ENCODE results near the gene SOSTDC1. TPM values are rescaled to one million over a fixed set of nuclear protein-coding genes. Genes with fewer than 3 reads are reported as not detected.

The SOSTDC1 gene
- total RNA-seq, 1 experiment from 2014 or later = 0.20 TPM

DNA sequence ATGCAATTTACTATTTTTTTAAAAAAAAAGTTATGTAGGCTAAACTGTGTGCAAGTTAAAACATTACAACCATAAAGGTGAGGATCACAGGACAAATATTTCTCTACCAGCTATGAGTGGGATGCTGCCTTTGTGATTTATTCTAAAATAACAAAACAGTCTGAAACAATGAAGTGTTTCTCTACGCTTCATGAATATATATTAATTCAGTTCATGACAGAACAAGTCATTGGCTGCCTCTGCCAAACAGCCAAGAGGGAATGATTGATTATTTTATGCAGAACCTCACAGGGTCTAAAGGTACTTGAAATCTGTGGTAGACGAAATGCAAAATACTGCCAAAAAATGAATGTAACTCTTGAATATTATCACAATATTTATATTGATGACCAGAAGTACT is 29.0 kb upstream of the SOSTDC1 start:
- ChIA-PET POLR2A (no interaction called here), RAD21 (ENCODE audit: low non-redundant PET in 1 of 2, low total read pairs in 2 of 2, uncharacterized antibody in 2 of 2, unreplicated experiment in 2 of 2) (no interaction called here), CTCF (no interaction called here)
- no TSS peak for BruUV-seq (replicated peaks)
- H3K27me3 ChIP-seq (ENCODE audit: insufficient read depth, low read length) = no peaks in the 10 kb centered on the region
- TF ChIP-seq SIN3A (IDR thresholded peaks at IDR 0.05; ENCODE audit: low read depth) = no peak
- TF ChIP-seq JUND (IDR thresholded peaks at IDR 0.05) = no peak
- TF ChIP-seq TCF7L2 (IDR thresholded peaks at IDR 0.05; ENCODE audit: borderline replicate concordance, extremely low read depth, insufficient read depth, insufficient read length) = no peak
- TF ChIP-seq CEBPB (IDR thresholded peaks at IDR 0.05; ENCODE audit: low read depth) = no peak
- TF ChIP-seq POLR2A (IDR thresholded peaks at IDR 0.05; ENCODE audit: borderline replicate concordance, extremely low read depth, insufficient read depth, insufficient read length) = no peak
- no peak for TF ChIP-seq SRF (IDR thresholded peaks at IDR 0.05; ENCODE audit: low read depth)
- TF ChIP-seq, protein P1, sequence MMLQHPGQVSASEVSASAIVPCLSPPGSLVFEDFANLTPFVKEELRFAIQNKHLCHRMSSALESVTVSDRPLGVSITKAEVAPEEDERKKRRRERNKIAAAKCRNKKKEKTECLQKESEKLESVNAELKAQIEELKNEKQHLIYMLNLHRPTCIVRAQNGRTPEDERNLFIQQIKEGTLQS (IDR thresholded peaks at IDR 0.05) = no peak
- TF ChIP-seq ZFX (IDR thresholded peaks at IDR 0.05) = no peak
- no peak for TF ChIP-seq EGR1 (IDR thresholded peaks at IDR 0.05; ENCODE audit: low read depth)
- TF ChIP-seq EZH2 (IDR thresholded peaks at IDR 0.05) = no peak
- no peak for TF ChIP-seq CBX3 (IDR thresholded peaks at IDR 0.05; ENCODE audit: low read depth)
- no peak overlapping the region for H3K9ac ChIP-seq (ENCODE audit: low read length)
- no peak overlapping the region for H3K4me2 ChIP-seq (ENCODE audit: low read length)
- H3K9me2 ChIP-seq (ENCODE audit: insufficient read depth) = no peaks in the 10 kb centered on the region
- ATAC-seq (no peak), DNase-seq (ENCODE audit: low read depth, low spot score) (no peak)
- H3K36me3 ChIP-seq (ENCODE audit: control insufficient read depth in 1 of 2, insufficient read depth in 2 of 2, low read length in 2 of 2) = no peaks in the 10 kb centered on the region
- no peaks in the 10 kb centered on the region for H4K20me1 ChIP-seq (ENCODE audit: insufficient read depth)
- no peak overlapping the region for H3K4me3 ChIP-seq (replicated peaks in 1 of 2; ENCODE audit: low read depth in 1 of 2, low read length in 2 of 2)
- peaks cover 0 to 6% of the 10 kb centered on the region in 2 experiments; a peak in 1 of 4 replicates for H3K4me1 ChIP-seq (ENCODE audit: control insufficient read depth in 1 of 2, insufficient read depth in 2 of 2, low read length in 2 of 2)
- no peak overlapping the region for H3K27ac ChIP-seq (ENCODE audit: low read depth, low read length)
- no peaks in the 10 kb centered on the region for H3K9me3 ChIP-seq (ENCODE audit: control insufficient read depth in 1 of 2, insufficient read depth in 1 of 2, low read depth in 1 of 2, low read length in 2 of 2)
- intact Hi-C loops (cut with micrococcal nuclease) = no loop called here
- no peaks in the 10 kb centered on the region for H3K79me2 ChIP-seq (ENCODE audit: insufficient read depth, low read length)
- no peak overlapping the region for H2AFZ ChIP-seq (ENCODE audit: low read depth, low read length, poor library complexity, severe bottlenecking)

DNA sequence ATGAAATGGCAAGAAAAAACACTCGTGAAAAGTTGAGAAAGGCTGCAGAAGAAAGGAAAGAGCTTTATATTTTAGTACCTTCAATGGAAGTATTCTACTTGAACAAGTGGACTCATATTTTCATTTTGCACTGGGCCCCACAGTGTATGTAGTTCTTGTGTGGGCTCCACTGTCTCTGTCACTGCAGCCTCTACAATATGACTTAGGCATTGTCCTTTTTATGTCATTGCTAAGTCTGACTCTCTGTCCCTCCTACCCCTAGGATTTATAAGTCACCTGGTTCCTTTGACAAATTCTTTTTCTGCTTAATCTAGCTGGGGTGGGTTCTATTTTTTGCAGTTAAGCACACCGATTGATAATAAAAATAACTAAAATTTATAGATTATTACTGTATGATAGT is 27.7 kb upstream of the SOSTDC1 start:
- no peaks in the 10 kb centered on the region for H3K79me2 ChIP-seq (ENCODE audit: insufficient read depth, low read length)
- no TSS peak for BruUV-seq (replicated peaks)

More for the DNA sequence above, 27.7 kb upstream of the SOSTDC1 start:
- DNase-seq (ENCODE audit: low read depth, low spot score) (no peak), ATAC-seq (no peak)
- CTCF ChIA-PET = interaction anchor here (1.0 kb wide), 1 partner anchor 65 kb away, joined by 3 read pairs; no protein-coding TSS in a partner anchor
- Histone ChIP-seq H3K36me3 (ENCODE audit: control insufficient read depth in 1 of 2, insufficient read depth in 2 of 2, low read length in 2 of 2) (no peaks in the 10 kb centered on the region), H4K20me1 (ENCODE audit: insufficient read depth) (no peaks in the 10 kb centered on the region), H3K9me3 (ENCODE audit: control insufficient read depth in 1 of 2, insufficient read depth in 1 of 2, low read depth in 1 of 2, low read length in 2 of 2) (no peaks in the 10 kb centered on the region), H3K9ac (ENCODE audit: low read length) (no peak overlapping the region), H3K4me2 (ENCODE audit: low read length) (no peak overlapping the region), H3K4me1 (ENCODE audit: control insufficient read depth in 1 of 2, insufficient read depth in 2 of 2, low read length in 2 of 2) (peaks cover 0 to 6% of the 10 kb centered on the region in 2 experiments; a peak in 1 of 4 replicates), H3K9me2 (ENCODE audit: insufficient read depth) (no peaks in the 10 kb centered on the region), H3K27me3 (ENCODE audit: insufficient read depth, low read length) (no peaks in the 10 kb centered on the region), H3K4me3 (replicated peaks in 1 of 2; ENCODE audit: low read depth in 1 of 2, low read length in 2 of 2) (no peak overlapping the region), H2AFZ (ENCODE audit: low read depth, low read length, poor library complexity, severe bottlenecking) (no peak overlapping the region), H3K27ac (ENCODE audit: low read depth, low read length) (no peak overlapping the region)
- POLR2A ChIA-PET = no interaction called here
- no peak for TF ChIP-seq EGR1 (IDR thresholded peaks at IDR 0.05; ENCODE audit: low read depth)
- TF ChIP-seq ELF1 (IDR thresholded peaks at IDR 0.05; ENCODE audit: borderline replicate concordance, low read depth) = no peak
- TF ChIP-seq, protein P2, sequence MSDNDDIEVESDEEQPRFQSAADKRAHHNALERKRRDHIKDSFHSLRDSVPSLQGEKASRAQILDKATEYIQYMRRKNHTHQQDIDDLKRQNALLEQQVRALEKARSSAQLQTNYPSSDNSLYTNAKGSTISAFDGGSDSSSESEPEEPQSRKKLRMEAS (IDR thresholded peaks at IDR 0.05) = no peak
- no peak for TF ChIP-seq RAD21 (IDR thresholded peaks at IDR 0.05; ENCODE audit: low read depth)
- TF ChIP-seq SP1 (IDR thresholded peaks at IDR 0.05; ENCODE audit: low read depth) = no peak
- no peak for TF ChIP-seq JUND (IDR thresholded peaks at IDR 0.05)
- TF ChIP-seq YY1 (IDR thresholded peaks at IDR 0.05; ENCODE audit: extremely low read depth, insufficient replicate concordance, low read depth, low read length) = no peak
- no peak for TF ChIP-seq SRF (IDR thresholded peaks at IDR 0.05; ENCODE audit: low read depth)
- no peak for TF ChIP-seq TCF7L2 (IDR thresholded peaks at IDR 0.05; ENCODE audit: borderline replicate concordance, extremely low read depth, insufficient read depth, insufficient read length)
- TF ChIP-seq EZH2 (IDR thresholded peaks at IDR 0.05) = no peak
- no peak for TF ChIP-seq EZH2phosphoT487 (IDR thresholded peaks at IDR 0.05; ENCODE audit: borderline replicate concordance)
- no peak for TF ChIP-seq ZNF274 (IDR thresholded peaks at IDR 0.05; ENCODE audit: low read depth, low read length)
- TF ChIP-seq CEBPB (IDR thresholded peaks at IDR 0.05; ENCODE audit: low read depth) = no peak
- no peak for TF ChIP-seq CBX3 (IDR thresholded peaks at IDR 0.05; ENCODE audit: low read depth)
- TF ChIP-seq, protein P1 (IDR thresholded peaks at IDR 0.05) = no peak
- no peak for TF ChIP-seq POLR2AphosphoS5 (IDR thresholded peaks at IDR 0.05; ENCODE audit: low read depth, low read length)
- no peak for TF ChIP-seq ZFX (IDR thresholded peaks at IDR 0.05)
- intact Hi-C loops (cut with micrococcal nuclease) = no loop called here
- RAD21 ChIA-PET (ENCODE audit: low non-redundant PET in 1 of 2, low total read pairs in 2 of 2, uncharacterized antibody in 2 of 2, unreplicated experiment in 2 of 2) = no interaction called here
